ENCODE measurements around the gene NDEL1.

Gene NDEL1

GRCh38 chr17:8441690-8442089 lies 6.0 kb downstream of the NDEL1 start:
- DNase-seq (ENCODE audit: low read depth) = peak; percentile 22
- no peak overlapping the region for H3K4me3 ChIP-seq (replicated peaks; ENCODE audit: low read depth, low read length)
- no peak for TF ChIP-seq CTCF (IDR thresholded peaks at IDR 0.05; ENCODE audit: low read length, missing control alignments)

GRCh38 chr17:8442310-8442709 lies 6.6 kb downstream of the NDEL1 start:
- no peak overlapping the region for H3K4me3 ChIP-seq (replicated peaks; ENCODE audit: low read depth, low read length)
- DNase-seq (ENCODE audit: low read depth) = no peak
- TF ChIP-seq CTCF (IDR thresholded peaks at IDR 0.05; ENCODE audit: low read length, missing control alignments) = no peak

GRCh38 chr17:8443756-8444155 lies 8.1 kb downstream of the NDEL1 start:
- no peak overlapping the region for H3K4me3 ChIP-seq (replicated peaks; ENCODE audit: low read depth, low read length)
- no peak for DNase-seq (ENCODE audit: low read depth)
- TF ChIP-seq CTCF (IDR thresholded peaks at IDR 0.05; ENCODE audit: low read length, missing control alignments) = no peak

- DNase-seq (ENCODE audit: low read depth) = no peak
- TF ChIP-seq CTCF (IDR thresholded peaks at IDR 0.05; ENCODE audit: low read length, missing control alignments) = no peak
- no peak overlapping the region for H3K4me3 ChIP-seq (replicated peaks; ENCODE audit: low read depth, low read length)
Observed at GRCh38 chr17:8444494-8444893, 8.8 kb downstream of the NDEL1 start.

- no peak overlapping the region for H3K4me3 ChIP-seq (replicated peaks; ENCODE audit: low read depth, low read length)
- no peak for TF ChIP-seq CTCF (IDR thresholded peaks at IDR 0.05; ENCODE audit: low read length, missing control alignments)
- no peak for DNase-seq (ENCODE audit: low read depth)
Observed at GRCh38 chr17:8445536-8445935, 9.9 kb downstream of the NDEL1 start.

- TF ChIP-seq CTCF (IDR thresholded peaks at IDR 0.05; ENCODE audit: low read length, missing control alignments) = no peak
- DNase-seq (ENCODE audit: low read depth) = no peak
- H3K4me3 ChIP-seq (replicated peaks; ENCODE audit: low read depth, low read length) = no peak overlapping the region
Observed at GRCh38 chr17:8447799-8448198, 12.1 kb downstream of the NDEL1 start.

- no peak overlapping the region for H3K4me3 ChIP-seq (replicated peaks; ENCODE audit: low read depth, low read length)
- no peak for TF ChIP-seq CTCF (IDR thresholded peaks at IDR 0.05; ENCODE audit: low read length, missing control alignments)
- no peak for DNase-seq (ENCODE audit: low read depth)
Observed at GRCh38 chr17:8448310-8448709, 12.6 kb downstream of the NDEL1 start.

Data from fibroblast of pulmonary artery (primary cell).